SJCRH30 (cell line): ENCODE measurements around the gene MAGI2. TPM values are rescaled to one million over a fixed set of nuclear protein-coding genes. Genes with fewer than 3 reads are reported as not detected.
"Not testable (repeated sequence)": the region's sequence is repeated elsewhere in the genome, so short reads cannot be mapped to it uniquely, and the experiment has no call there.

ENCODE experiments used
- DNase-seq, 2 experiments: peaks; one replicate each; pipeline ENCODE4 v3.0.0-alpha.2; 2015 to 2020
- H3K27ac ChIP-seq: fragments of 250-450 bp; sonication (Bioruptor Pico); 2 replicates; pipeline ENCODE4 v1.5.1; 2020; ENCODE audit warnings: mild to moderate bottlenecking, moderate library complexity
- H3K27me3 ChIP-seq: fragments of 250-450 bp; sonication (Bioruptor Pico); 2 replicates; pipeline ENCODE4 v1.5.1; 2020; ENCODE audit warnings: mild to moderate bottlenecking, moderate library complexity
- H3K36me3 ChIP-seq: fragments of 250-450 bp; sonication (Bioruptor Pico); 2 replicates; pipeline ENCODE4 v1.5.1; 2020; ENCODE audit warnings: mild to moderate bottlenecking, moderate library complexity
- H3K4me1 ChIP-seq: fragments of 250-450 bp; sonication (Bioruptor Pico); 2 replicates; pipeline ENCODE4 v1.5.1; 2020; ENCODE audit warnings: mild to moderate bottlenecking, moderate library complexity
- H3K4me3 ChIP-seq: fragments of 250-450 bp; sonication (Bioruptor Pico); 2 replicates; pipeline ENCODE4 v1.5.1; 2020; ENCODE audit warnings: mild to moderate bottlenecking, moderate library complexity
- H3K9me3 ChIP-seq: fragments of 250-450 bp; sonication (Bioruptor Pico); replicated peaks from 2 replicates; pipeline ENCODE4 v1.5.1; 2020; ENCODE audit warnings: mild to moderate bottlenecking, moderate library complexity
- total RNA-seq: library from RNA; depleted of rRNA; stranded (reverse); fragments of >200 nt; shearing (Covaris generic); gene quantifications from 2 replicates; pipeline ENCODE4 v1.2.3, GENCODE V29; 2014

Gene MAGI2
- total RNA-seq, 1 experiment from 2014 or later = 2.4 TPM

DNA sequence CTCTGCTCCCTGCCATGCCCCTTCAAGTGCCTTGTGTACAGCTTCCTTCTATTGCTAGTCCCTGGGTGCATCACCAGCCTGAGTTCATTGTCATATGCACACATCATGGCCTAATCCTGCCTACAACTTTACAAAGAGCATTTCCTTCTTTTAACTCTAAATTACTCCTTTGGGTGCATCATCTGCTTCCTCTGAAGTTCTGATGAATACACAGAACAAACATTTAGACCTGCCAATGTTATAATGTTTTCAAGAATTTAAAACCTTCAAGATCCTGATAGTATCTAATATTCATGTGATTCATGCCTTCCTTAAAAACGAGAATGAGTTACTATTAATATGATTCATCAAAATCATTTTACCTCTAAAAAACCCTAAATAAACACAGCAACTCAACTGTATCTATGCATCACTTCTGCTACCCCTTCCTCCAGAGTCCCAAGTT, 357.1 kb downstream of the MAGI2 start:
- no peak overlapping the region for H3K4me3 ChIP-seq
- no peak overlapping the region for H3K27ac ChIP-seq
- no peaks in the 10 kb centered on the region for H3K27me3 ChIP-seq
- H3K4me1 ChIP-seq = no peaks in the 10 kb centered on the region
- DNase-seq = no peak
- H3K9me3 ChIP-seq = no peaks in the 10 kb centered on the region
- H3K36me3 ChIP-seq = no peaks in the 10 kb centered on the region

DNA sequence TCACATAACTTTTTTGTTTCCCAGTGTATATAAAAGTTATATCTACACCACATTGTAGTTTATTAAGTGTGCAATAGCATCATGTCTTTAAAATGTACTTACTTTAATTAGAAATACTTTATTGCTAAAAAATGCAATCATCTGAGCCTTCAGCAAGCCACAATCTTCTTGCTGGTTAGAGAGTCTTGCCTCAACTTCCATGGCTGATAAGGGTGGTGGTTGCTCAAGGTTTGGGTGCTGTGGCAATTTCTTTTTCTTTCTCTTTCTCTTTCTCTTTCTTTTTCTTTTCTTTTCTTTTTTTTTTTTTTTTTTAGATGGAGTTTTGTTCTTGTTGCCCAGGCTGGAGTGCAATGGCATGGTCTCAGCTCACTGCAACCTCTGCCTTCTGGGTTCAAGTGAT, 360.0 kb downstream of the MAGI2 start:
- Histone ChIP-seq H3K27me3 (no peaks in the 10 kb centered on the region), H3K9me3 (no peaks in the 10 kb centered on the region), H3K36me3 (no peaks in the 10 kb centered on the region), H3K4me1 (peaks cover 5% of the 10 kb centered on the region), H3K4me3 (no peak overlapping the region), H3K27ac (no peak overlapping the region)
- no peak for DNase-seq

DNA sequence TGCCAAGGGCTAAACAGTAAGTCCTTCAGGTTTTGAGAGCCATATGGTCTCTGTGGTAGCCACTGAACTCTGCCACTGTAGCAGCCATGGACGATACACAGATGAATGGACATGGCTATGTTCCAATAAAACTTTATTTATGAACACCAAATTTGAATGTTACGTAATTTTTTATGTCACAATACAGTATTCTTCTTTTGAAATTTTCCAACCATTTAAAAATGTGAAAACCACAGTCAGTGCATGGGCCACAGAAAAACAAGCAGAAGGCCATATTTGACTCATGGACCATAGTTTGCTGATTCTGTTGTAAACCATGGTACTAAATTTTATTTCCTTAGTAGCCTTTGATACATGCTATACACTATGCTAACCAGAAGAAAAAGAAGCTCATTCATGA, 361.8 kb downstream of the MAGI2 start:
- peaks cover 5% of the 10 kb centered on the region for H3K4me1 ChIP-seq
- H3K4me3 ChIP-seq = no peak overlapping the region
- DNase-seq = no peak
- H3K27me3 ChIP-seq = no peaks in the 10 kb centered on the region
- no peaks in the 10 kb centered on the region for H3K36me3 ChIP-seq
- H3K9me3 ChIP-seq = no peaks in the 10 kb centered on the region
- H3K27ac ChIP-seq = no peak overlapping the region

DNA sequence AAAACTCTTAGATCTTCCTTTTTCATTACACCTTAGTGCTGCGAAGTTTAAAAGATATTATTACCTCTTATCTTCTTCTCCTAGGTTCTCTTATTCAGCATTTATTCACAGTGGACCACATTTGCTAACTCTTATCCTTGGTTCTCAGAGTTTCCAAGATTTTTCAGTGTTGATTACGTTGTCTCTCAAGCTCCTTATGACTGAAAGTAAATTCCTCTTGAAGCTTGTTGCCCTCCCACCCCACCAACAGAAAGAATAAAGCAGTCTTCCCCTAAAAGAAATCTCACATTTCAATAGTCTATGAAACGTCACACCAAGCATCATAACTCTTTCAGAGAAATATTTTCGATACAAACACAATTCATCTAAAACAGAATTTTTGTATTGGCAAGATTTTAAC, 362.5 kb downstream of the MAGI2 start:
- Histone ChIP-seq H3K4me1 (peaks cover 5% of the 10 kb centered on the region), H3K4me3 (no peak overlapping the region), H3K9me3 (no peaks in the 10 kb centered on the region), H3K27me3 (no peaks in the 10 kb centered on the region), H3K27ac (no peak overlapping the region), H3K36me3 (no peaks in the 10 kb centered on the region)
- DNase-seq = no peak

DNA sequence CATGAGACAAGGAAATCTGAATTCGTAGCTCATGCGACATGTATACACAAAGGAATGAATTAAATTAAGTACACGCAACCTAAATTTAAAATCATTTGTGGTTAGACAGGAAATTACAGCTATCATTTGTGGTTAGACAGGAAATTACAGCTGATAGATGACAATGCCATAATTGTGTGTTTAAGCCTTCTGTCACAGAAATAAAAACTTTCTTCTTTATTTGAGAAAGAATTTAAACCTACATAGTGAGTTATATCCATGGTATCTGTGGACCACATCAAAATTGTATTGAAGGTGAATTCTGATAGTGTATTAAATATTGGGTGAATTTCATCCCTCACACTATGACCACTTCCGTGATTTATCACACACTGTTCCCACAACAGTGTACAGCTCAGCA, 362.9 kb downstream of the MAGI2 start:
- no peaks in the 10 kb centered on the region for H3K27me3 ChIP-seq
- no peak overlapping the region for H3K4me3 ChIP-seq
- peaks cover 5% of the 10 kb centered on the region for H3K4me1 ChIP-seq
- H3K27ac ChIP-seq = 0 out of 2 replicates have a peak overlapping the region, but pooled peaks have one; percentile 3
- H3K36me3 ChIP-seq = no peaks in the 10 kb centered on the region
- DNase-seq = peak in 1 of 2 experiments; percentile 21
- no peaks in the 10 kb centered on the region for H3K9me3 ChIP-seq

DNA sequence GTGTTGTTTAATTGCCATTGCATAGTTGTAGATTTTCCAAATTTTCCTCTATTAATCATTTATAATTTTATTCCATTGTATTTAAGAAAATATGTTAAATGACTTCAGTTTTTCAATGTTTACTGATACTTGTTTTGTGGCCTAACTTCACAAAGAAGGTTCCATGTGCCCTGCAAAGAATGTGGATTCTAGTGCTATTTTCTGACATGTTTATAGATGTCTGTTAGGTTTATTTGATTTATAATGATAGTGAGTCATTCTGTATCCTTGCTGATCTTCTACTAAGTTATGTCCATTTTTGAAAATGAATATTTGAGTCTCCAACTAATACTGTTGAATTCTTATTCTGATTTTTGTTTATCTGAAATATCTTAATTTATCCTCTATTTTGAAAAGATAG, 369.0 kb downstream of the MAGI2 start:
- no peak for DNase-seq

DNA sequence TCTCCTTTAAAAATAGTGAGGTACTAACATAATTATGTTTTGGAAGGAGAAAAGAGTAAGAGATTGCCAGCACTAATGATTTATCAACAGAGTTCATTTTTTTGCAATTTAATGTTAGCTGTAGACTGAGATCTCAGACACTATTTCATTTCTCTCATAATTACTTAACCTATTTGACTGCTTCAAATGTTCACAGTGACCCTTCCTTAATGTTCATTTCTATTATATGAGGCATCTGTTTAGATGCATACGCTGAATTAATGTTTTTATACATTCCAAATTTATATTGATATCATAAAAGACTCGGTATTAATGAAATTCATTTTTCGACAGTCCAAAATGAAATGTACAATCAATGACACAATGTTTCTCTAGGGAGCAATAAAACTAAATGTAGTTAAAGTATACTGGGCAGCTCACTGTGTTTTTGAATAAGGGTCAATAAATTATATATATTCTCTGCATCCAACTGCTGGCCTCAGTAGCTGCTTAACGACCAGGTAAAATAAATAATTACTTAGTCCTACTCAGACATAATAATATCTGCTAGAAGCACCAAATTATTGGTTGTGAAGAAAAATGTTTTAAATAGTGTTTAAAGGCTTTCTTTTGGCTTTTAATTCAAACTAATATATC, 373.4 kb downstream of the MAGI2 start:
- no peak for DNase-seq
- no peaks in the 10 kb centered on the region for H3K36me3 ChIP-seq

More for the DNA sequence above, 369.0 kb downstream of the MAGI2 start:
- no peaks in the 10 kb centered on the region for H3K27me3 ChIP-seq
- no peak overlapping the region for H3K4me3 ChIP-seq
- H3K4me1 ChIP-seq = no peaks in the 10 kb centered on the region
- no peak overlapping the region for H3K27ac ChIP-seq
- no peaks in the 10 kb centered on the region for H3K9me3 ChIP-seq
- no peaks in the 10 kb centered on the region for H3K36me3 ChIP-seq

DNA sequence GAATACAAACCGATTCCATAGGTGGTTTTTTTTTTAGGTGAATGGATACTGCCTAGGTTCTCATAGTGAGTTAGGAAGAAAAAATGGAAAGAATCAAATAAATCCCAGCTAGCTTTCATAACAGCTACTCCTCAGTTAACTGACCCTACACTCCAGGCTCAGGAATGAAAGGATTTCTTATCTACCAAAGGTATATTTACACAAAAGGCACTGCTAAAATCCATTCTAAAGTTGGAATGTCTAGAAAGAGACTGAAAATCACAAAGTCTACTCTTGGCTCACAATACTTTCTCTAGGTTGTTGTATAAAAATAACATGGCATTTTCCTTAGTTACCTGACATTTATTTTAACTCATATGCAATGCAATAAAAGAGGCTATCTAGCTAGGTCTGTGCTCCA, 375.2 kb downstream of the MAGI2 start:
- H3K27ac ChIP-seq = no peak overlapping the region
- no peak for DNase-seq
- no peaks in the 10 kb centered on the region for H3K4me1 ChIP-seq
- no peaks in the 10 kb centered on the region for H3K27me3 ChIP-seq
- H3K4me3 ChIP-seq = no peak overlapping the region
- H3K36me3 ChIP-seq = no peaks in the 10 kb centered on the region
- H3K9me3 ChIP-seq = no peaks in the 10 kb centered on the region

More for the DNA sequence above, 373.4 kb downstream of the MAGI2 start:
- no peak overlapping the region for H3K27ac ChIP-seq
- H3K4me3 ChIP-seq = no peak overlapping the region
- H3K27me3 ChIP-seq = no peaks in the 10 kb centered on the region
- H3K4me1 ChIP-seq = no peaks in the 10 kb centered on the region
- no peaks in the 10 kb centered on the region for H3K9me3 ChIP-seq

DNA sequence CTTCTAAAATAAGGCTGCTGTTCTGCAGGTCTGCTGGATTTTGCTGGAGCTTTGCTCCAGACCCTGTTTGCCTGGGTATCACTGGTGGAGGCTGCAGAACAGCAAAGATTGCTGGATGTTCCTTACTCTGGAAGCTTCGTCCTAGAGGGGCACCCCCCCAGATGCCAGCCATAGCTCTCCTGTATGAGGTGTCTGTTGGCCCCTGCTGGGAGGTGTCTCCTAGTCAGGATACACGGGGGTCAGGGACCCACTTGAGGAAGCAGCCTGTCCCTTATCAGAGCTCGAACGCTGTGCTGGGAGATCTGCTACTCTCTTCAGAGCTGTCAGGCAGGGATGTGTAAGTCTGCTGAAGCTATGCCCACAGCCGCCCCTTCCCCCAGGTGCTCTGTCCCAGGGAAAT, 382.3 kb downstream of the MAGI2 start:
- not testable (repeated sequence) for H3K4me3 ChIP-seq, H3K27ac ChIP-seq, DNase-seq, H3K9me3 ChIP-seq, H3K27me3 ChIP-seq, H3K36me3 ChIP-seq, H3K4me1 ChIP-seq

DNA sequence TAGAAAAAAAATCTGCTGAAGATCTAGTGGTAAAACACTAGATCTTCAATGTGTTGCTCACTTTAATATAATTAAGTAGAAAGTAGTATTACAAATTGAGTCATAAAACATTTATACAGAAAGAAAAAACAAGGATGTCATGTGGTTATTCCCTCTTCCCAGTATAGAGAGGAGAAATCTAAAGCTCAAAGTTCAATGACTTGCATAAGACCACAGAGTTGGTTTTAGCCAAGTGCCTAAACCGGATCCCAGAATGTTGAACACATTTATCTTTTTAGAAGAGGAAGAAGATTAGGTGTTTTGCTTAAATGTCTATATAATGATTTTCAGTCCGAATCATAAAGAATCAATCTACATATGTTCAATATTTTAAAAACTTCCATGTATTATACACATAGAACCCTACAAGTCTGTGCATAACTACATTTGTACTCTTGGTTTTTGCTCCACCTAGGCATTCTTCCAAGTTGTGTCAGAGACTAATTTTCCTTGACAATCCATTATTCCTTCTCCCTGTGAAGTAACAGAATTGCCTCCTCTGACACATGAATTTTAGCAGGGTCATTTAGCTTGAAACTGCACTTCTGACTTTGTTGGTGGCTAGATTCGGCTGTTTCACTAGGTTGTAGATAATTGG, 389.2 kb downstream of the MAGI2 start:
- Histone ChIP-seq H3K9me3 (no peaks in the 10 kb centered on the region), H3K36me3 (no peaks in the 10 kb centered on the region), H3K27ac (no peak overlapping the region), H3K4me1 (no peaks in the 10 kb centered on the region), H3K4me3 (no peak overlapping the region), H3K27me3 (no peaks in the 10 kb centered on the region)
- no peak for DNase-seq

DNA sequence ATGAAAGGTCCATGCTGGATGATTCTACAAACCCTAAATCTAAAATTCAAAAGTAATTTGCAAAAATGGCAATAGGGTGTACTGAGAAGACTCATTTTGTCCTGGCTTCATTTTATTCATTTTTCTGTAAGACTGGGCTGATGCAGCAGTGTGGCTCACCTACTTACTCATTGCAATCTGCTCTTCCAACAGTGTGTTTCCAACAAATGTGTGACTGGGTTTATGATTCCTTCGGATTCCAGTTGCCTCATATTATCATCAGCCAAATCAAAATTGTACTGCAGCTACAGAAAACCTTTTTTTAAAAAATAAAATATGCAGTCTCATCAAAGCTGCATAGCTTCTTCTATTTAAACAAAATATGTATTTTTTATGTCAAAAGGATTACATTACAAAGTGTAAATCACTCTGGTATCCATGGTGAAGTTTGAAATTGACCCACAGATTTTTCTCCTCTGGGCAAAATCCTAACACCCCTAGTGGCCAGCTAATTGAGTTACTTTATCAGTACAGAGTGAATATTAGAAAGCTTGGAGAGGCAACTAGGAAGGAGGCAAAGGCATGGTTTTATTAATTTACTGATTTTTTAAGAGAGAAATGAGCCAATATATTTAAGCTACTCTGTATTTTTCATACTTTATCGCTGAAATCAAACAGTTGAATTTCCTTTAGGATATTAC, 390.3 kb downstream of the MAGI2 start:
- no peak for DNase-seq
- Histone ChIP-seq H3K36me3 (no peaks in the 10 kb centered on the region), H3K4me3 (no peak overlapping the region), H3K4me1 (no peaks in the 10 kb centered on the region), H3K27ac (no peak overlapping the region), H3K9me3 (no peaks in the 10 kb centered on the region), H3K27me3 (no peaks in the 10 kb centered on the region)

DNA sequence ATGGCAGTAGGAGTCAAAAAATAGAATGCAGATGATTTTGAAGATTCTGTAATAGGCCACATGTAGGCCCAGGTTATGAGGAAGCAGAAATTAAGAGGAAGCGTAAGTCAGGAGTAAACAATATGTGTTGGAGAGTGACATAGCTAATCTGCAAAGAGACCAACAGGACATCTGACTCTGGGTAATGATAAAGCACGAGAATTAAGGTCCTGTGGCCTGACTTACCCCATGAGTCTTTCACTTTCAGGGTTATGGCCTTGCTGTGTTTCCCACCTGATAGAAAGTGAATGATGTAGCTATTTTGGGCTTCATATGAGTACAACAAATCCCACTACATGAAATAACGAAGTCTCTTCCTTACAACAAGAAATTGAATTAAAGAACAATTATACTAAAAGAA, 393.0 kb downstream of the MAGI2 start:
- no peaks in the 10 kb centered on the region for H3K36me3 ChIP-seq
- no peak overlapping the region for H3K27ac ChIP-seq
- no peak for DNase-seq
- H3K4me3 ChIP-seq = no peak overlapping the region
- no peaks in the 10 kb centered on the region for H3K4me1 ChIP-seq
- no peaks in the 10 kb centered on the region for H3K27me3 ChIP-seq
- no peaks in the 10 kb centered on the region for H3K9me3 ChIP-seq

DNA sequence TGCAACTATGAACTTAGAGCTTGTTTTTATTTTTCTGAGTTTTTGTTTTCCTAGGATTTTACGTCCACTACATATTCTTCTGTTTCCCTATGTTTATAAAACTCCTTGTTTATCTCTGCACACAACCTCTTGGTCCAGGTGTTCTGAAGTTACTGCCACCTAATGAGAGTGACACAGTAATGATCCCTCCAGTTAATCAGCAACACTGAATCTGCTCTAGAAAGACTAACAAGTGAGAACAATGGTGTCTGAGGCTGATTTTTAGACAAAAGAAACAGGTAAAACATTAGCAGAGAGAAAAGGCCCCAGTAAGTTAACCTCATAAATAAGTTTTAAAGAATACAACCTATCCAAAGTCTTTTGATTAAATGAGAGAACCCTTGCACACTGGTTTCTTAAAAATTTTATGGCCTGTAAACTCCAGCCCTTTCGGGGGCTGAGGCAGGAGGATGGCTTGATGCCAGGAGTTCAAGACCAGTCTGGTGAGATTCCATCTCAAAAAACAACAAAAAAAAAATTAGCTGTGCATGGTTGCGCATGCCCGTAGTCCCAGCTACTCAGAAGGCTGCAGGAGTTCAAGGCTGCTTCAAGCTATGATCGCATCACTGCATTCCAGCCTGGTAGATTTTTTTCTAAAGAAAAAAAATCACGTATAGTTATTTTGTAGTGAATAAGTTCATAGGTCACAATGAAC, 397.6 kb downstream of the MAGI2 start:
- Histone ChIP-seq H3K36me3 (no peaks in the 10 kb centered on the region), H3K9me3 (no peaks in the 10 kb centered on the region), H3K27me3 (no peaks in the 10 kb centered on the region), H3K27ac (no peak overlapping the region), H3K4me1 (no peaks in the 10 kb centered on the region), H3K4me3 (no peak overlapping the region)
- no peak for DNase-seq

DNA sequence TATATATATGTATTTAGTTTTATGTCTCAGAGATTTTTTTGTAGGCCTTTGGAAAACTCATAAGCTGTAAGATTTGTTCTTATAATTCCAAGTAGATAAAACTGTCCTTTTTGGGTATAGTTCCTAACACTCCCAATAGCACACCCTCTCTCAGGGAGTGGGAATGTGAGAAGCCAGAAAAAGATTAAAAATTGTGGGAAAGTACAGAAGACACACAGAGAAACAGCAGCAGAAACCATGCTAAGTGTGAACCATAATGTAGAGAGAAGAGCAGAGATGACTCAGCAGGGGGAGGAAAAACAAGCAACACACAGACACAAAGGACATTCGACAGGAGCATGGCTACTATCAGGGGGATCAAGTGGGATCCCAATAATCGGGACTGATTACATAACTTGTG, 401.6 kb downstream of the MAGI2 start:
- no peaks in the 10 kb centered on the region for H3K36me3 ChIP-seq
- no peaks in the 10 kb centered on the region for H3K4me1 ChIP-seq
- H3K27me3 ChIP-seq = no peaks in the 10 kb centered on the region
- no peak overlapping the region for H3K4me3 ChIP-seq
- no peak overlapping the region for H3K27ac ChIP-seq
- no peaks in the 10 kb centered on the region for H3K9me3 ChIP-seq
- no peak for DNase-seq

DNA sequence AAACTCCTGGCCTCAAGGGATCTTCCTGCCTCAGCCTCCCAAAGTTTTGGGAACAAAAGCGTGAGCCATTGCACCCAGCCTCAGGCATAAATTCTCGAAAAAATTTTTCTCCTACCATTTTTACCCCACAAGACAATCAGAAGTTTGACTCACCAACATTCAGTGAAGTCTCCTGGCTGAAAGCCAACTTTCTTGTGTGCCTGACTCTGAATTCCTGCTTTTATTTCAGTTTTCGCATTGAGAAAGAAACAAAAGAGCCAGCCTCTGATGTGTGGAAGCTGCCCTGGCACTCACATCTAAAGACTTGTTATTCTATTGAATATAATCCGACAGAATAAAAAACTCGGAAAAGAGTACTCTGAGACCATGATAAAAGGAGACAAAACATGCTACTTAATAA, 402.9 kb downstream of the MAGI2 start:
- H3K27me3 ChIP-seq = no peaks in the 10 kb centered on the region
- peak in 1 of 2 experiments; percentile 40 for DNase-seq
- no peak overlapping the region for H3K4me3 ChIP-seq
- H3K36me3 ChIP-seq = no peaks in the 10 kb centered on the region
- no peaks in the 10 kb centered on the region for H3K9me3 ChIP-seq
- no peaks in the 10 kb centered on the region for H3K4me1 ChIP-seq
- no peak overlapping the region for H3K27ac ChIP-seq
